ENCODE measurements around the gene RPL5. TPM values are rescaled to one million over a fixed set of nuclear protein-coding genes. Genes with fewer than 3 reads are reported as not detected.

RPL5 gene
- polyA plus RNA-seq, 3 donors = 921 to 1,114 (median 953) TPM

DNA sequence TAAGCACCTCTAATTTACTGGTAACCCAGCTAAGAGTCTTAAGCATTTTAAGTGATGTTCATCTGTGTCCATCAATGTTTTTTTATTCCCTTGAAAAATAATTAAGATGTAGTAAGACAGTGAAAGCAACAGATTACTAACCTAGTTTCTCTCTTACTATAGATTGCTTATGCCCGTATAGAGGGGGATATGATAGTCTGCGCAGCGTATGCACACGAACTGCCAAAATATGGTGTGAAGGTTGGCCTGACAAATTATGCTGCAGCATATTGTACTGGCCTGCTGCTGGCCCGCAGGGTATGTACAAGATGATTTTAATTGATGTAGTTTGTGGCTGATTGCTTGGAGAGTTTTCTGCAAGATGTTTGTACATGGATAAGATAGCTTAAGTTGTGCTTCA is 2.8 kb downstream of the RPL5 start:
- Mint-ChIP-seq H3K9me3 (no peaks in the 10 kb centered on the region), H3K27ac (peak overlapping the region in 3 of 7 donors; percentile 2 to 99 (median 7)), H3K27me3 (ENCODE audit: low read depth in 3 of 3) (peaks cover 0 to 3% (median 0%) of the 10 kb centered on the region in 3 donors), H3K4me3 (no peak overlapping the region), H3K4me1 (peaks cover 28% of the 10 kb centered on the region), H3K36me3 (peaks cover 53 to 57% of the 10 kb centered on the region in 2 donors)
- no peak for DNase-seq
- H3K4me3 ChIP-seq (replicated peaks in 1 of 3; ENCODE audit: low read depth in 2 of 3, low read length in 3 of 3) = no peak overlapping the region
- H4K20me1 ChIP-seq (ENCODE audit: insufficient read depth, low read length) = peaks cover 66% of the 10 kb centered on the region
- intact Hi-C loops (cut with micrococcal nuclease) = no loop called here
- H3K9ac ChIP-seq (ENCODE audit: insufficient read depth, low read length, poor library complexity, severe bottlenecking) = no peak overlapping the region
- peaks cover 78% of the 10 kb centered on the region for H3K79me2 ChIP-seq (ENCODE audit: insufficient read depth, low read length)
- no peak for TF ChIP-seq CTCF (IDR thresholded peaks at IDR 0.05)
- peaks cover 11 to 23% of the 10 kb centered on the region in 2 donors for H3K4me1 ChIP-seq (ENCODE audit: control insufficient read depth in 1 of 2, insufficient read depth in 2 of 2, low read length in 2 of 2)
- no peaks in the 10 kb centered on the region for H3K9me3 ChIP-seq (replicated peaks in 1 of 2; ENCODE audit: control insufficient read depth in 1 of 2, insufficient read depth in 1 of 2, low read length in 2 of 2)
- H3K27me3 ChIP-seq (ENCODE audit: control insufficient read depth in 2 of 2, insufficient read depth in 2 of 2, low read length in 2 of 2) = no peaks in the 10 kb centered on the region
- no peak overlapping the region for H3K4me2 ChIP-seq (replicated peaks; ENCODE audit: extremely low read depth, low read length, poor library complexity, severe bottlenecking)
- 94% methylated on average over 2 of the region's 5 CpGs for WGBS (ENCODE audit: insufficient coverage)
- H3K36me3 ChIP-seq (replicated peaks in 1 of 2; ENCODE audit: control insufficient read depth in 1 of 2, insufficient read depth in 2 of 2, low read length in 2 of 2) = peaks cover 57 to 62% of the 10 kb centered on the region in 2 donors
- H3K27ac ChIP-seq (ENCODE audit: low read depth in 1 of 2, low read length in 2 of 2) = peak overlapping the region in 1 of 2 donors; percentile 97
- H2AFZ ChIP-seq (ENCODE audit: insufficient read depth, low read depth, low read length, poor library complexity, severe bottlenecking) = no peak overlapping the region

- H2AFZ ChIP-seq (ENCODE audit: insufficient read depth, low read depth, low read length, poor library complexity, severe bottlenecking) = no peak overlapping the region
- H3K9me3 ChIP-seq (replicated peaks in 1 of 2; ENCODE audit: control insufficient read depth in 1 of 2, insufficient read depth in 1 of 2, low read length in 2 of 2) = no peaks in the 10 kb centered on the region
- no peak overlapping the region for H3K9ac ChIP-seq (ENCODE audit: insufficient read depth, low read length, poor library complexity, severe bottlenecking)
- H3K27me3 ChIP-seq (ENCODE audit: control insufficient read depth in 2 of 2, insufficient read depth in 2 of 2, low read length in 2 of 2) = no peaks in the 10 kb centered on the region
- H3K36me3 ChIP-seq (replicated peaks in 1 of 2; ENCODE audit: control insufficient read depth in 1 of 2, insufficient read depth in 2 of 2, low read length in 2 of 2) = peaks cover 82 to 86% of the 10 kb centered on the region in 2 donors
- Mint-ChIP-seq H3K27me3 (ENCODE audit: low read depth in 3 of 3) (no peaks in the 10 kb centered on the region), H3K4me1 (peaks cover 28% of the 10 kb centered on the region), H3K9me3 (no peaks in the 10 kb centered on the region), H3K27ac (peak overlapping the region in 1 of 7 donors; percentile 38), H3K4me3 (no peak overlapping the region), H3K36me3 (peaks cover 73 to 80% of the 10 kb centered on the region in 2 donors)
- H3K27ac ChIP-seq (ENCODE audit: low read depth in 1 of 2, low read length in 2 of 2) = peak overlapping the region in 1 of 2 donors; percentile 40
- intact Hi-C loops (cut with micrococcal nuclease) = no loop called here
- H4K20me1 ChIP-seq (ENCODE audit: insufficient read depth, low read length) = peaks cover 84% of the 10 kb centered on the region
- DNase-seq = no peak
- no peak overlapping the region for H3K4me3 ChIP-seq (replicated peaks in 1 of 3; ENCODE audit: low read depth in 2 of 3, low read length in 3 of 3)
- H3K4me2 ChIP-seq (replicated peaks; ENCODE audit: extremely low read depth, low read length, poor library complexity, severe bottlenecking) = no peak overlapping the region
- H3K4me1 ChIP-seq (ENCODE audit: control insufficient read depth in 1 of 2, insufficient read depth in 2 of 2, low read length in 2 of 2) = peaks cover 11 to 18% of the 10 kb centered on the region in 2 donors
- peaks cover 85% of the 10 kb centered on the region for H3K79me2 ChIP-seq (ENCODE audit: insufficient read depth, low read length)
- no CpG with 5 or more reads among the region's 2 CpGs for WGBS (ENCODE audit: insufficient coverage)
- no peak for TF ChIP-seq CTCF (IDR thresholded peaks at IDR 0.05)
Observed at GRCh38 chr1:92837062-92837461, 5.2 kb downstream of the RPL5 start.

Measured in CD14-positive monocyte (primary cell).